Hair follicle dermal papilla cell (primary cell): ENCODE results near the gene CSNK2A1. TPM values are rescaled to one million over a fixed set of nuclear protein-coding genes. Genes with fewer than 3 reads are reported as not detected.

ENCODE experiments used
- small RNA-seq: library from RNA; depleted of rRNA; stranded (forward); fragments of <200 nt; gene quantifications from one replicate; pipeline ENCODE3, GENCODE V24; 2012
- total RNA-seq: library from RNA; depleted of rRNA; stranded (reverse); fragments of >200 nt; gene quantifications from 2 replicates; pipeline ENCODE4 v1.2.3, GENCODE V29; 2012

The CSNK2A1 gene
- total RNA-seq: 109 and 121 TPM in 2 replicates

GRCh38 chr20:543369-544152 is at the start of gene CSNK2A1:
TSS of gene CSNK2A1 (minus strand) at chr20:543790. CDS start at chr20:508551, 35,239 bp downstream.

DNA sequence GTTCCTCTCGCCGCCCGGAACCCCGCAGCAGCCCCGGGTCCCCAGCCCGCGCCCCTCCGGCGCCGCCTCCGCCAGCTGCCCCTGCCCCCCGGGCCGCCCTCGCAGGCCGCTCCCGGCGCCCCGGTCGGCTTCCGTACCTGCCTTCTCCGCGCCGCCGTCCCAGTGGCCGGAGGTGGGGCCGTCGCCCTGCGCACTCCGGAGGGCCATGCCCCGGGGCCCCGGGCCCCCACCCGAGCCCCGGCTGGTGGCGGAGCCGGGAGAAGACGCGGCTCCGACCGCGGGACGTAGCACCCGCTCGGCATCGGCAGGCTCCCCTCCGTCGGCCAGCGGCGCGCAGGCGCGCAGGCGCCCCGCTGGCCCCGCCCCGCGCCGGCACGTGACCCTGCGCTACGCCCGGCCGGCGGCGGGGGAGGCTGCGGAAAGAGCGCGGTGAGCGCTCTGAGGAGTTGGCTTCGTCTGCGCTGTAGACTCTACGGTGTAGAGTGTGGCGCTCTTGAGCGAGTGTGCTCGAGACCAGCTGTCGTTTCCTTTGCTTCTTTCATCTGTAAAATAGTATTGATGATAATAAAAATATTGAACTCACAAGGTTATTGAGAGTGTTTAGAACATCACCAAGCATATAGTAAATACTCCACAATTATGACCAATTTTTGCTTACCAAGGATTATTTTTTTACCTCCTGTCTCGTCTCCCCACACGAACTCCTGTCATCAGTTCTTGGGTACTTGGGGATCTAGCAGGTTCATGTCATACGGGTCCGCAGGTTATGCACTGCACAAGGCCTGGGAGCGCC is 81.2 kb downstream of the CSNK2A1 start, which contains the start of gene TBC1D20:
TBC1D20 (minus strand) TSS at position 335 of the 793 bp plus-strand sequence; CDS start at position 207, 128 bp downstream.

Small RNA genes lying within 50 kb of the gene (small RNA-seq; reads per million reads assigned to genes)
- gene RF00019: not detected

Other genes with a start within 250 kb of the CSNK2A1 start
- 16.8 and 19.0 TPM in 2 replicates for gene ZCCHC3, start 246.2 kb downstream of the CSNK2A1 start, total RNA-seq
- 15.6 and 16.3 TPM in 2 replicates for gene SOX12, start 218.2 kb downstream of the CSNK2A1 start, total RNA-seq
- 43.4 and 67.2 TPM in 2 replicates for gene NRSN2, start 196.7 kb downstream of the CSNK2A1 start, total RNA-seq
- gene TRIB3, start 163.0 kb downstream of the CSNK2A1 start, total RNA-seq: 77.7 and 148 TPM in 2 replicates
- gene RBCK1, start 135.5 kb downstream of the CSNK2A1 start, total RNA-seq: 90.5 and 97.7 TPM in 2 replicates
- 63.1 and 78.4 TPM in 2 replicates for gene TBC1D20, start 81.3 kb downstream of the CSNK2A1 start, total RNA-seq
- not detected in 2 replicates for gene TCF15, start 66.5 kb upstream of the CSNK2A1 start, total RNA-seq
- 57.0 and 59.7 TPM in 2 replicates for gene SRXN1, start 109.4 kb upstream of the CSNK2A1 start, total RNA-seq
- not detected in 2 replicates for gene SCRT2, start 132.0 kb upstream of the CSNK2A1 start, total RNA-seq
- not detected in 2 replicates for gene SLC52A3, start 224.7 kb upstream of the CSNK2A1 start, total RNA-seq